Neural cell (in vitro differentiated cells): ENCODE data around the gene MRPL37. TPM values are rescaled to one million over a fixed set of nuclear protein-coding genes. Genes with fewer than 3 reads are reported as not detected.

Experiments used
- H2AFZ ChIP-seq: fragments of 200-600, 300-800 bp; sonication (generic), shearing (Covaris generic); 2 replicates; pipeline ENCODE4 v1.6.0; 2014; ENCODE audit warnings: low read depth, mild to moderate bottlenecking, antibody characterized with exemption, low read length, moderate library complexity
- H3F3A ChIP-seq: fragments of 200-600 bp; shearing (Covaris generic); 2 replicates; pipeline ENCODE4 v1.6.1; 2016; ENCODE audit warnings: mild to moderate bottlenecking, moderate library complexity, mixed read lengths, antibody characterized with exemption, low read length; ENCODE audit not compliant: insufficient read depth, poor library complexity, severe bottlenecking
- H3K27ac ChIP-seq: fragments of 200-600, 300-800 bp; sonication (generic), shearing (Covaris generic); 2 replicates; pipeline ENCODE4 v1.5.1; 2014; ENCODE audit warnings: mild to moderate bottlenecking, low read length, moderate library complexity
- H3K27me3 ChIP-seq: fragments of 300-800, 200-600 bp; sonication (generic), shearing (Covaris generic); 2 replicates; pipeline ENCODE4 v1.6.0; 2014; ENCODE audit warnings: mild to moderate bottlenecking, low read depth, low read length, moderate library complexity; ENCODE audit not compliant: insufficient read depth
- H3K36me3 ChIP-seq: fragments of 300-800, 200-600 bp; sonication (generic), shearing (Covaris generic); 2 replicates; pipeline ENCODE4 v1.5.1; 2014; ENCODE audit warnings: mild to moderate bottlenecking, antibody characterized with exemption, low read length, moderate library complexity; ENCODE audit not compliant: insufficient read depth
- H3K4me2 ChIP-seq: fragments of 300-800, 200-600 bp; sonication (generic), shearing (Covaris generic); 2 replicates; pipeline ENCODE4 v1.6.0; 2014; ENCODE audit warnings: mild to moderate bottlenecking, low read length
- H3K4me3 ChIP-seq: fragments of 300-800, 200-600 bp; sonication (generic), shearing (Covaris generic); 2 replicates; pipeline ENCODE4 v1.5.1; 2014; ENCODE audit warnings: mild to moderate bottlenecking, low read length, moderate library complexity
- H3K79me2 ChIP-seq: fragments of 200-600 bp; shearing (Covaris generic); replicated peaks from 2 replicates; pipeline ENCODE4 v1.6.0; 2014; ENCODE audit warnings: mild to moderate bottlenecking, low read length, moderate library complexity; ENCODE audit not compliant: insufficient read depth
- H3K9ac ChIP-seq: fragments of 300-800, 200-600 bp; sonication (generic), shearing (Covaris generic); 2 replicates; pipeline ENCODE4 v1.6.1; 2016; ENCODE audit warnings: mild to moderate bottlenecking, low read length, mixed read lengths
- H3K9me2 ChIP-seq: fragments of 200-600 bp; shearing (Covaris generic); 2 replicates; pipeline ENCODE4 v1.6.1; 2016; ENCODE audit warnings: mild to moderate bottlenecking, low read length, mixed read lengths; ENCODE audit not compliant: insufficient read depth
- H3K9me3 ChIP-seq: fragments of 200-600, 300-800 bp; sonication (generic), shearing (Covaris generic); 2 replicates; pipeline ENCODE4 v1.6.1; 2016; ENCODE audit warnings: mild to moderate bottlenecking, mixed run types, low read length, moderate library complexity, mixed read lengths
- H4K20me1 ChIP-seq: fragments of 200-600 bp; shearing (Covaris generic); 2 replicates; pipeline ENCODE4 v1.6.1; 2016; ENCODE audit warnings: mild to moderate bottlenecking, mixed run types; ENCODE audit not compliant: insufficient read depth
- CTCF ChIP-seq: fragments of 450-650 bp; IDR thresholded peaks from 2 replicates; pipeline ENCODE4 v1.5.1; 2014; ENCODE audit warnings: antibody characterized with exemption, mild to moderate bottlenecking, moderate library complexity; ENCODE audit not compliant: poor library complexity, severe bottlenecking
- EP300 ChIP-seq: fragments of 450-650 bp; conservative IDR thresholded peaks from 2 replicates; pipeline ENCODE4 v1.6.1; 2014; ENCODE audit warnings: antibody characterized with exemption, mild to moderate bottlenecking, moderate library complexity; ENCODE audit not compliant: poor library complexity, severe bottlenecking
- EZH2 ChIP-seq: fragments of 200-600, 300-800 bp; shearing (Covaris generic), sonication (generic); IDR thresholded peaks from 2 replicates; pipeline ENCODE4 v1.6.1; 2014; ENCODE audit warnings: antibody characterized with exemption, low read length, borderline replicate concordance, mild to moderate bottlenecking; ENCODE audit not compliant: insufficient read depth, poor library complexity, severe bottlenecking
- MXI1 ChIP-seq: fragments of 450-650 bp; conservative IDR thresholded peaks from 2 replicates; pipeline ENCODE4 v1.6.1; 2014; ENCODE audit warnings: antibody characterized with exemption, mild to moderate bottlenecking; ENCODE audit not compliant: poor library complexity, severe bottlenecking
- POLR2AphosphoS5 ChIP-seq: IDR thresholded peaks from 2 replicates; pipeline ENCODE4 v1.6.1; 2012
- RAD21 ChIP-seq: fragments of 450-650 bp; conservative IDR thresholded peaks from 2 replicates; pipeline ENCODE4 v1.6.1; 2014; ENCODE audit warnings: antibody characterized with exemption, mild to moderate bottlenecking, moderate library complexity
- REST ChIP-seq: IDR thresholded peaks from 2 replicates; pipeline ENCODE4 v1.6.1; 2012; ENCODE audit warnings: borderline replicate concordance
- SMC3 ChIP-seq: fragments of 450-650 bp; conservative IDR thresholded peaks from 2 replicates; pipeline ENCODE4 v1.6.1; 2014; ENCODE audit warnings: antibody characterized with exemption, mild to moderate bottlenecking, moderate library complexity; ENCODE audit not compliant: poor library complexity
- TAF1 ChIP-seq: IDR thresholded peaks from 2 replicates; pipeline ENCODE4 v1.6.1; 2012; ENCODE audit warnings: low read depth
- polyA plus RNA-seq: library from polyadenylated mRNA; depleted of rRNA; stranded (reverse); fragments of >200 nt; gene quantifications from 2 replicates; pipeline ENCODE4 v1.2.3, GENCODE V29; 2014

The MRPL37 gene
- polyA plus RNA-seq, 1 donor from 2014 or later = 24.3 TPM

- Histone ChIP-seq H3K27me3 (no peaks in the 10 kb centered on the region), H3K27ac (no peak overlapping the region), H3K9me3 (no peaks in the 10 kb centered on the region), H3K9me2 (no peaks in the 10 kb centered on the region), H4K20me1 (peaks cover 11% of the 10 kb centered on the region), H3K9ac (no peak overlapping the region), H3K4me2 (no peak overlapping the region), H2AFZ (no peak overlapping the region), H3K79me2 (peaks cover 10% of the 10 kb centered on the region), H3F3A (no peaks in the 10 kb centered on the region), H3K4me3 (no peak overlapping the region), H3K36me3 (no peaks in the 10 kb centered on the region)
- TF ChIP-seq RAD21 = no peak
- no peak for TF ChIP-seq EZH2
- TF ChIP-seq MXI1 = no peak
- no peak for TF ChIP-seq SMC3
- TF ChIP-seq TAF1 = no peak
- no peak for TF ChIP-seq CTCF
- TF ChIP-seq POLR2AphosphoS5 = no peak
Measured at GRCh38 chr1:54257876-54258275, 57.9 kb downstream of the MRPL37 start.

- no peak overlapping the region for H3K27ac ChIP-seq
- H4K20me1 ChIP-seq = peaks cover 11% of the 10 kb centered on the region
- H3K36me3 ChIP-seq = no peaks in the 10 kb centered on the region
Measured at GRCh38 chr1:54259546-54260140, 59.7 kb downstream of the MRPL37 start.

More at GRCh38 chr1:54259546-54260140, 59.7 kb downstream of the MRPL37 start:
- Histone ChIP-seq H3K27me3 (no peaks in the 10 kb centered on the region), H3K9me2 (no peaks in the 10 kb centered on the region), H3K4me3 (no peak overlapping the region), H3K4me2 (no peak overlapping the region), H3K79me2 (peaks cover 19% of the 10 kb centered on the region), H3K9ac (no peak overlapping the region), H3K9me3 (no peaks in the 10 kb centered on the region), H2AFZ (no peak overlapping the region), H3F3A (no peaks in the 10 kb centered on the region)
- TF ChIP-seq SMC3 = no peak
- TF ChIP-seq MXI1 = no peak
- no peak for TF ChIP-seq TAF1
- TF ChIP-seq EP300 = no peak
- no peak for TF ChIP-seq POLR2AphosphoS5
- TF ChIP-seq CTCF = no peak
- no peak for TF ChIP-seq RAD21
- no peak for TF ChIP-seq REST
- TF ChIP-seq EZH2 = no peak
